T-helper 2 cell treated with Interferon-gamma antibody and Interleukin-4, amounts not matched to agents 100 ng/mL and 5 ng/mL, for 36 hours (primary cell): ENCODE data around the gene LAMTOR4. TPM values are rescaled to one million over a fixed set of nuclear protein-coding genes. Genes with fewer than 3 reads are reported as not detected.

Source experiments
- intact Hi-C: fragments of 100-400 bp; cut with micrococcal nuclease; formaldehyde crosslinking; loops from one replicate; pipeline ENCODE4 v1.15.1; 2023
- total RNA-seq: library from RNA; stranded (reverse); gene quantifications from 2 replicates; pipeline ENCODE4 v1.2.3, GENCODE V29; 2022

Gene LAMTOR4
- total RNA-seq, 1 donor from 2014 or later = 155 TPM

- intact Hi-C loops = no loop called here
These were observed 26.7 kb upstream of the LAMTOR4 start for GRCh38 chr7:100122067-100122466.

DNA sequence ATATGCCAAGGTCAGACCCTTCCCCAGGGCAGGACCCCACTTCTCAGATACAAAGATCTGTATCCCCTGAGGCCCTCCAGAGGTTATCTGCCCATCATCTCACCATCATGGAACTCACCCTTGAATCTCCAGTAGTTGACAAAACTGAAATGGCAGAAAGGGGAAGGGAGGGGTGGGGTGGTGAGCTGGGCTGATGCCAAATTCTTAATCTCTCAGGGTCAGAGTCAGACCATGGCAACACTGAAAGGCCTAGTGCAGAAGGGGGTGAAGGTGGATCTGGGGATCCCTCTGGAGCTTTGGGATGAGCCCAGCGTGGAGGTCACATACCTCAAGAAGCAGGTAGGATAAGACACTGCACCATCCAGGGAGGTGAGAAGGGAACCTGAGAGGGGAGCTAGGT lies 26.1 kb upstream of the LAMTOR4 start:
- intact Hi-C loops = no loop called here

- intact Hi-C loops = loop anchor here (5.0 kb wide), 1 partner anchor 42 kb away; the partner anchor contains the start of gene ZNF3
These were observed 24.2 kb upstream of the LAMTOR4 start for GRCh38 chr7:100124301-100125230.

GRCh38 chr7:100126239-100126930 lies 22.3 kb upstream of the LAMTOR4 start:
- intact Hi-C loops = loop anchor here (2.0 to 5.0 kb wide), 4 partner anchors 44 to 302 kb away; partner anchors contain the start of genes MEPCE, TRIM4, ZCWPW1 and ZNF3

DNA sequence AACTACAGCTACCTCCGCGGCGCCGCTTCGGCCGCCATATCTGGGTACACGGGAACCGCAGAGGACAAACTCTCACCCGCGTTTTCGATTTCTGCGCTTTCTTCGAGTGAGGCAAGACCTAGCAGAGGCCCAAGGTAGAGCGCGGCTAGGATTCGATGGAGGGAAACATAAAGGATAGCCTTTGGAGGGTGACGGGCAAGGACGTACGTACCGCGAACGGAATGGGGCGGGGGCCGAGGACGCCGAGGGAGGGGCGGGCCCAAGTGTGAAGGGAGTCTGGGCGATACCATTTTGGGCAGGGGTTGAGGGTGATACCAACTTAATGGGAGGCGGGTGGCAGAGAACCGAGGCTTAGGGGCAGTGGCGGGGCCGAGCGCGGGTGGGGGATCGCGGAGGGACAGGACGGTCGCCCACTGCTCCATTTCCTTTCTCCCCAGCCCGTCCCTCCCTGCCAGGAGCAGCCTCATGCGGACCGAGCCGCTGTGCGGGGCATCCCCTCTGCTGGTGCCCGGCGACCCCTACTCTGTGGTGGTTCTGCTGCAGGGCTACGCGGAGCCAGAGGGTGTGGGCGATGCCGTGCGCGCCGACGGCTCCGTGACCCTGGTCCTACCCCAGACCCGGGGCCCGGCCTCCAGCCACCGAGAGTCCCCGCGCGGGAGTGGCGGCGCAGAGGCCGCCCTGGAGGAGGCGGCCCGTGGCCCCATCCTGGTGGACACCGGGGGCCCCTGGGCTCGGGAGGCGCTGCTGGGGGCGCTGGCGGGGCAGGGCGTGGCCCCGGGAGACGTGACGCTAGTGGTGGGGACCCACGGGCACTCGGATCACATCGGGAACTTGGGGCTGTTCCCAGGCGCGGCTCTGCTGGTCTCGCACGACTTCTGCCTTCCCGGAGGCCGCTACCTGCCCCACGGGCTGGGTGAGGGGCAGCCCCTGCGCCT lies 21.5 kb upstream of the LAMTOR4 start, which contains the start of gene MBLAC1:
Gene MBLAC1, plus strand, starts transcription at position 37 of the 935 bp plus-strand sequence. Its CDS starts 429 bp downstream, at position 466.
- intact Hi-C loops = loop anchor here (1.0 to 5.0 kb wide), 7 partner anchors 8 to 302 kb away; partner anchors contain the start of genes AP4M1, CNPY4, LAMTOR4 and MCM7

- intact Hi-C loops = loop anchor here (1.0 to 5.0 kb wide), 7 partner anchors 9 to 301 kb away; partner anchors contain the start of genes AP4M1, CNPY4, LAMTOR4 and MCM7
These were observed 20.7 kb upstream of the LAMTOR4 start for GRCh38 chr7:100127866-100128636.

DNA sequence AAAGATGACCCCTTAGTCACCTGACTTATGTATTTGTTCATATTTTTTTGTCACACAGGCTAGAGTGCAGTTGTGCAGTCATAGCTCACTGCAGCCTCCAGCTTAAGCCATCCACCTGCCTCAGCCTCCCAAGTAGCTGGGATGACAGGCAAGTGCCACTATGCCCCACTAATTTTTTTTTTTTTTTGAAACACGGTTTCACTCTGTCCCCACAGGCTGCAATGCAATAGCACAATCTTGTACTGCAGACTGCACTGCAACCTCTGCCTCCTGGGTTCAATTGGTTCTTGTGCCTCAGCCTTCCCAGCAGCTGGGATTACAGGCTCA lies 20.1 kb upstream of the LAMTOR4 start:
- intact Hi-C loops = loop anchor here (5.0 kb wide), 1 partner anchor 46 kb away; the partner anchor contains the start of gene ZNF3

DNA sequence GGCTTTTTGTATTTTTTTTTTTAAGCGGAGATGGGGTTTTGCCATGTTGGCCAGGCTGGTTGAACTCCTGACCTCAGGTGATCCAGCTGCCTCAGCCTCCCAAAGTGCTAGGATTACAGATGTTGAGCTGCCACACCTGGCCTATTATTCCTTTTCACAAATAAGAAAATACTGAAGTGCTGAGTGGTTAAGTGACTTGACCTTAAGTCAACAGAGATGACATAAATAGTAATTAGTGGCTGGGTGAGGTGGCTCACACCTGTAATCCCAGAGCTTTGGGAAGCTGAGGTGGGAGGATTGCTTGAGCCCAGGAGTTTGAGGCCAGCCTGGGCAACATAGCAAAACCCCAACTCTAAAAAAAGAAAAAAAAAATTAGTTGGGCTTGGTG lies 18.5 kb upstream of the LAMTOR4 start:
- intact Hi-C loops = loop anchor here (1.0 to 5.0 kb wide), 2 partner anchors 136 to 142 kb away; no protein-coding TSS in a partner anchor

DNA sequence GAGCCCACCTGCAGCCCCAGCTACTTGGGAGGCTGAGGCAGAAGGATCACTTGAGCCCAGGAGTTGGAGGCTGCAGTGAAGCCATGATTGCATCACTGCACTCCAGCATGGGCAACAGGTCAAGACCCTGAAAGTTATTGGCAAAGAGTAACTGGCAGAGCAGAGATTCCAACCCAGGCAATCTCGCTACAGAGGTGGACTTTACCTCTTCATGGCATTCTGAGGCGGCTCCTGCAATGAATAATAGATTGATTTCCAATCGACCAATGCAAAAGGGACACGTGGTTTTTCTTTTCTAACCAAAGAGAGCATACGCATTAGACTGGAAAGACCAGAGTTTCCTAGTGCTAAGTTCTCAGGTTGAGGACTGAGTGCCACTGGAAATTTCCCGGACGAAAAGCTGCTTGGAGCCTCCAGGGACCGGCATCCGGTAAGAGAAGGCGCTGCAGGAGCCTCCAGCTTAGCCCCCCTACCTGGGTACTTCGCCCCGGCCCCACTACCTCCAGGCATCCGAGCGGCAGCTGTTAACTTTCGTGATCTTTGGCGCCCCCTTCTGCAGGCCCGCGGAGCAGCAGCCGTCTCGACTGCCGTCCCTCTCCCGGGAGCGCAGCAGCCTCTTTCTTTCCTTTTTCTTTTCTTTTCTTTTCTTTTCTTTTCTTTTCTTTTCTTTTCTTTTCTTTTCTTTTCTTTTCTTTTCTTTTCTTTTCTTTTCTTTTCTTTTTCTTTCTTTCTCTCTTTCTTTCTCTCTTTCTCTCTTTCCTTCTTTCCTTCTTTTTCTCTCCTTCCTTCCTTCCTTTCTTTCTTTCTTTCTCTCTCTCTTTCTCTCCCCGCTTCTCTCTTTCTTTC lies 17.9 kb upstream of the LAMTOR4 start:
- intact Hi-C loops = loop anchor here (1.0 to 5.0 kb wide), 2 partner anchors 137 to 141 kb away; no protein-coding TSS in a partner anchor

DNA sequence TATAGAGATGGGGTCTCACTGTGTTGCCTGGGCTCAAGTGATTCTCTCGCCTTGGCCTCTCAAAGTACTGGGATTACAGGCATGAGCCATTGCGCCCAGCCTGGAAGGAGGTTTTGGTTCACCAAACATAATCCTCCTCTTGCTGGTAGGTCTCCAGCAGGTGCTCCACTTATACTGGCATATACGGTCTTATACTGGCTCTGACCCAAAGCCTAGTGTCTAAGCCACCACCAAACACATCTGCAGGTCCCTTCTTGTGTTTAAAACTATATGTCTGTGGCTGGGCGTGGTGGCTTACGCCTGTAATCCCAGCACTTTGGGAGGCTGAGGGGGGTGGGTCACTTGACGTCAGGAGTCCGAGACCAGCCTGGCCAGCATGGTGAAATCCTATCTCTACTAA lies 16.6 kb upstream of the LAMTOR4 start:
- intact Hi-C loops = loop anchor here (1.0 to 5.0 kb wide), 3 partner anchors 89 to 275 kb away; no protein-coding TSS in a partner anchor

GRCh38 chr7:100132697-100133151 lies 16.0 kb upstream of the LAMTOR4 start:
- intact Hi-C loops = loop anchor here (1.0 to 5.0 kb wide), 3 partner anchors 89 to 275 kb away; no protein-coding TSS in a partner anchor

DNA sequence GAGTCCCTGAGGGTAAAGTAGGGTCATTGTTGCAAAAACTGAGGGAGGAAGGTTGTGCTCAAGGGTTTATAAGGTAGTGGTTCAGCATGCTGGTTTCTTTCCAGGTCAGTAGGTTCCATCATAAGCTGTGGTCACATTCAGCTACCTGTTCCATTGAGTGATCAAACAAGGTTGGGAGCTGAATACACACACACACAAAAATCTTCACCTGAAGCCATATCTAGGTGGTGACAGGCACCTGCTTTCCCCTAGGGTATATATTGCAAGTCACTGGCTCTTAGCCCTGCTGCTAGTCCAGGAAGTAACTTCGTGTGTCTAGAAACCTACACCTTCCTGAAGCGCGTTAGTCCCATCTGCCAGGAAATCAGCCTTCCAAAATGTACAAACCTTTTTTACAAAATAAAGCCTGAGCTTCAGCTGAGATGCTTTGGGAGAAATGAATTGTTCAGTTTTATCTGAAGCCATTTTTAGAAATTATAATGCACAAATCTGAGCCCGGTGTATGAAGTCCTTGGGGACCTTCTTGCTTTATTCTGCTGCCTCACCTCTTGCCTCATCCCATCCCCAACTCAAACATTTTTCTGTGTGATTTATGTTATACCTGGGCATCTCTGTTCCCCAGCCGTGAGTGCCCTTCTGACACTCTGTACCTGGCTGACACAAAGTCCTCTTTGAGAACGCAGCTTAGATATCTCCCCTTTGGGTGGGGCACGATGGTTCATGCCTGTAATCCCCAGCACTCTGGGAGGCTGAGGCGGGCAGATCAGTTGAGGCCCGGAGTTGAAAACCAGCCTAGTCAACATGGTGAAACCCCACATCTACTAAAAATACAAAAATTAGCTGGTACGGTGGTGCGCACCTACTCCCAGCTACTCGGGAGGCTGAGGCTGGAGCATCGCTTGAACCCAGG lies 10.6 kb upstream of the LAMTOR4 start:
- intact Hi-C loops = no loop called here

DNA sequence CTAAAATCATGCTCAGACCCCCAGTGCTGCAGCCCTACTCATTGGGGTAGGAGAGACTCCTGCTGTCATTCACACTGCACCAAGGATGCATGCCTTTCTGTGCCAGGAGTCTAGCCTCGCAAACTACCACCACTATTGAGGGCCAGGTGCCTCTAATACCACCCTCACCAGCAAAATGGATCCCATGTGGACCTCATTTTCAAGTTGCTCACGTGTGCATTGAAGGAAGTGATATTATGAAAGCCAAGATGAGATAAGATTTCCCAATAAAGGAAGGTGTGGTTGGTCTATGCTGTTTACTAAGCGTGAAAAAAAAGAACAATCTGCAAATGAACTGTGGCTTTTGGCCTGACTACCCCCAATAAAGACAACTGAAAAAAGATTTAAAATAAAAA lies 7.2 kb upstream of the LAMTOR4 start:
- intact Hi-C loops = no loop called here

- intact Hi-C loops = no loop called here
These were observed 6.3 kb upstream of the LAMTOR4 start for GRCh38 chr7:100142461-100142860.

DNA sequence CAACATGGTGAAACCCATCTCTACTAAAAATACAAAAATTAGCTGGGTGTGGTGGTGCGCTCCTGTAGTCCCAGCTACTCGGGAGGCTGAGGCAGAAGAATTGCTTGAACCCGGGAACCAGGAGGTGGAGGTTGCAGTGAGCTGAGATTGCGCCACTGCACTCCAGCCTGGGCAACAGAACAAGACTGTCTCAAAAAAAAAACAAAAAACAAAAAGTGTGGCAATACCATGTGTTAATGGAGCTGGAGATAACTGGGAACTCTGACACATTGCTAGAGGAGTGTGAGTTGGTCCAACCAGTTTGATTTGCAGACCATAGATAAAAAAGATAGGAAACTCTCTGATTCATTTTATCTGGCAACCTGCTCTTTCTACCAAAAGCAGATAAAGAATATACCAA lies 2.4 kb upstream of the LAMTOR4 start:
- intact Hi-C loops = loop anchor here (5.0 kb wide), 1 partner anchor 126 kb away; no protein-coding TSS in a partner anchor

DNA sequence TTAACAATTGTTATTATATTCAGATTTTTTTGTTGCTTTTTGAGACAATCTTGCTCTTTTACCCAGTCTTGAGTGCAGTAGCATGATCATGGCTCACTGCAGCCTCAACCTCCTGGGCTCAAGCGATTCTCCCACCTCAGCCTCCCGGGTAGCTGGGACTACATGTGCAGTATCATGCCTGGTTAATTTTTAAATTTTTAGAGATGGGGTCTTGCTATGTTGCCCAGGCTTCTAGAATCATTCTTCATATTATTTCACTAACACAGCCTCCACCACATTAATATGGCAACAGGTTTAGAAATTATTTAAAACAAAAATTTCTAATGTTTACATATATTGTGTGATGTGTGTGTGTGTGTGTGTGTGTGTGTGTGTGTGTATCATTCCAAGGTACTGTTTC lies 1.4 kb upstream of the LAMTOR4 start:
- intact Hi-C loops = loop anchor here (5.0 kb wide), 1 partner anchor 125 kb away; no protein-coding TSS in a partner anchor

DNA sequence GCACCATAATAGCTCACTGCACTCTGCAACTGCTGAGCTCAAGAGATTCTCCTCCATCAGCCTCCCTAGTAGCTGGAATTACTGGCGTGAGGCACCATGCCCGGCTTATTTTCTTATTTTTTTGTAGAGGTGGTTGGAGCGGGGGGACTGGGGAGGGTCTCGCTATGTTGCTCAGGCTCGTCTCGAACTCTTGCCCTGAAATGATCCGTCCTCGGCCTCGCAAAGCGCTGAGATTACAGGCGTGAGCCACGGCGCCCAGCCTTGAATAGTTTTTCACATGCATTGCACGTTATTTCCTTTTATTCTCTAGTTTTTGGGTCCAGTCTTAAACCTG lies 526 bp upstream of the LAMTOR4 start:
- intact Hi-C loops = loop anchor here (1.0 to 5.0 kb wide), 7 partner anchors 10 to 281 kb away; partner anchors contain the start of genes AP4M1, GPC2, MCM7 and MEPCE
